Nephron progenitor cell (in vitro differentiated cells): Measurements from ENCODE around the gene MAPK7.

Experiments used
- DNase-seq: peaks from one replicate; pipeline ENCODE4 v3.0.0; 2021
- H3K27ac Mint-ChIP-seq: 2 replicates; pipeline ENCODE4 v1.8.0; 2021; ENCODE audit warnings: mild to moderate bottlenecking, moderate library complexity, mixed read lengths
- H3K27me3 Mint-ChIP-seq: 2 replicates; pipeline ENCODE4 v1.8.0; 2021; ENCODE audit warnings: mild to moderate bottlenecking, low read depth, mixed read lengths; ENCODE audit not compliant: poor library complexity
- H3K36me3 Mint-ChIP-seq: 2 replicates; pipeline ENCODE4 v1.8.0; 2021; ENCODE audit warnings: low read depth, mixed read lengths
- H3K4me1 Mint-ChIP-seq: 2 replicates; pipeline ENCODE4 v1.8.0; 2021; ENCODE audit warnings: mixed read lengths
- H3K4me3 Mint-ChIP-seq: 2 replicates; pipeline ENCODE4 v1.8.0; 2021; ENCODE audit warnings: mild to moderate bottlenecking, moderate library complexity, mixed read lengths
- H3K9me3 Mint-ChIP-seq: 2 replicates; pipeline ENCODE4 v1.8.0; 2021; ENCODE audit warnings: mild to moderate bottlenecking, moderate library complexity, mixed read lengths
- CTCF ChIP-seq: fragments of 200-600 bp; sonication (generic); IDR thresholded peaks from 2 replicates; pipeline ENCODE4 v1.5.0; 2021; ENCODE audit warnings: antibody characterized with exemption

Gene MAPK7

GRCh38 chr17:19335951-19336631 is 42.2 kb upstream of the MAPK7 start:
- H3K4me3 Mint-ChIP-seq = no peak overlapping the region
- peaks cover 2% of the 10 kb centered on the region for H3K27me3 Mint-ChIP-seq
- peaks cover 56% of the 10 kb centered on the region for H3K4me1 Mint-ChIP-seq
- H3K36me3 Mint-ChIP-seq = peaks cover 8% of the 10 kb centered on the region
- H3K9me3 Mint-ChIP-seq = no peaks in the 10 kb centered on the region
- TF ChIP-seq CTCF = no peak
- H3K27ac Mint-ChIP-seq = peak overlapping the region; percentile 39
- no peak for DNase-seq

GRCh38 chr17:19336938-19337711 is 41.2 kb upstream of the MAPK7 start:
- peak overlapping the region; percentile 20 for H3K27ac Mint-ChIP-seq
- no peak overlapping the region for H3K4me3 Mint-ChIP-seq
- peaks cover 8% of the 10 kb centered on the region for H3K36me3 Mint-ChIP-seq
- no peaks in the 10 kb centered on the region for H3K9me3 Mint-ChIP-seq
- peaks cover 59% of the 10 kb centered on the region for H3K4me1 Mint-ChIP-seq
- H3K27me3 Mint-ChIP-seq = peaks cover 4% of the 10 kb centered on the region
- no peak for TF ChIP-seq CTCF
- no peak for DNase-seq

- TF ChIP-seq CTCF = no peak
- Mint-ChIP-seq H3K27ac (peak overlapping the region; percentile 20), H3K9me3 (no peaks in the 10 kb centered on the region), H3K36me3 (peaks cover 6% of the 10 kb centered on the region), H3K4me3 (no peak overlapping the region), H3K4me1 (peaks cover 59% of the 10 kb centered on the region), H3K27me3 (peaks cover 4% of the 10 kb centered on the region)
- DNase-seq = no peak
Measured at GRCh38 chr17:19337712-19338023, 40.6 kb upstream of the MAPK7 start.

GRCh38 chr17:19338031-19338990 is 40.0 kb upstream of the MAPK7 start:
- peak; percentile 58 for TF ChIP-seq CTCF
- DNase-seq = peak; percentile 61
- H3K36me3 Mint-ChIP-seq = peaks cover 3% of the 10 kb centered on the region
- peaks cover 4% of the 10 kb centered on the region for H3K27me3 Mint-ChIP-seq
- no peak overlapping the region for H3K4me3 Mint-ChIP-seq
- H3K27ac Mint-ChIP-seq = peak overlapping the region; percentile 64
- no peaks in the 10 kb centered on the region for H3K9me3 Mint-ChIP-seq
- H3K4me1 Mint-ChIP-seq = peaks cover 57% of the 10 kb centered on the region

GRCh38 chr17:19339341-19339815 is 38.9 kb upstream of the MAPK7 start:
- Mint-ChIP-seq H3K9me3 (no peaks in the 10 kb centered on the region), H3K27ac (peak overlapping the region; percentile 62)
- TF ChIP-seq CTCF = no peak

More at GRCh38 chr17:19339341-19339815, 38.9 kb upstream of the MAPK7 start:
- Mint-ChIP-seq H3K27me3 (peaks cover 4% of the 10 kb centered on the region), H3K36me3 (peaks cover 3% of the 10 kb centered on the region), H3K4me1 (peaks cover 57% of the 10 kb centered on the region), H3K4me3 (no peak overlapping the region)
- no peak for DNase-seq
